T-helper 1 cell (primary cell): Measurements from ENCODE around the gene CDC14C.

Experiments used
- DNase-seq, 5 donors: peaks; one replicate each; pipeline ENCODE4 v3.0.0-alpha.2; 2012 to 2020

Gene CDC14C

GRCh38 chr7:48976850-48977249 lies 52.5 kb downstream of the CDC14C start:
- no peak for DNase-seq
